ENCODE measurements around the gene KIAA1328.

The KIAA1328 gene

GRCh38 chr18:37107748-37108522 is 279.0 kb downstream of the KIAA1328 start:
- no peaks in the 10 kb centered on the region for H3K27me3 ChIP-seq (ENCODE audit: control insufficient read depth, insufficient read depth, low read length)
- no CpG with 5 or more reads among the region's 5 CpGs for WGBS (ENCODE audit: insufficient coverage, insufficient read length)
- H3K4me3 ChIP-seq (ENCODE audit: low read length) = no peak overlapping the region
- no peaks in the 10 kb centered on the region for H3K36me3 ChIP-seq (ENCODE audit: control insufficient read depth, insufficient read depth, low read length)
- H3K27ac ChIP-seq (ENCODE audit: low read length) = no peak overlapping the region
- H3K9me3 ChIP-seq (ENCODE audit: control insufficient read depth, insufficient read depth, low read length) = no peaks in the 10 kb centered on the region; the same call in 1 of the 2 replicates
- no peaks in the 10 kb centered on the region for H3K4me1 ChIP-seq (ENCODE audit: control insufficient read depth, insufficient read depth, low read length)
- no peak for DNase-seq (ENCODE audit: low read depth, low spot score)

- no peak for DNase-seq (ENCODE audit: low read depth, low spot score)
- Histone ChIP-seq H3K9me3 (ENCODE audit: control insufficient read depth, insufficient read depth, low read length) (no peaks in the 10 kb centered on the region), H3K4me3 (ENCODE audit: low read length) (no peak overlapping the region), H3K4me1 (ENCODE audit: control insufficient read depth, insufficient read depth, low read length) (no peaks in the 10 kb centered on the region), H3K27me3 (ENCODE audit: control insufficient read depth, insufficient read depth, low read length) (no peaks in the 10 kb centered on the region), H3K36me3 (ENCODE audit: control insufficient read depth, insufficient read depth, low read length) (no peaks in the 10 kb centered on the region), H3K27ac (ENCODE audit: low read length) (no peak overlapping the region)
Observed at GRCh38 chr18:37122877-37123276, 293.9 kb downstream of the KIAA1328 start.

GRCh38 chr18:37124516-37124915 is 295.6 kb downstream of the KIAA1328 start:
- Histone ChIP-seq H3K36me3 (ENCODE audit: control insufficient read depth, insufficient read depth, low read length) (no peaks in the 10 kb centered on the region), H3K4me3 (ENCODE audit: low read length) (no peak overlapping the region), H3K27me3 (ENCODE audit: control insufficient read depth, insufficient read depth, low read length) (no peaks in the 10 kb centered on the region), H3K27ac (ENCODE audit: low read length) (no peak overlapping the region), H3K4me1 (ENCODE audit: control insufficient read depth, insufficient read depth, low read length) (no peaks in the 10 kb centered on the region), H3K9me3 (ENCODE audit: control insufficient read depth, insufficient read depth, low read length) (no peaks in the 10 kb centered on the region)
- no CpG with 5 or more reads among the region's 2 CpGs for WGBS (ENCODE audit: insufficient coverage, insufficient read length)
- no peak for DNase-seq (ENCODE audit: low read depth, low spot score)

DNA sequence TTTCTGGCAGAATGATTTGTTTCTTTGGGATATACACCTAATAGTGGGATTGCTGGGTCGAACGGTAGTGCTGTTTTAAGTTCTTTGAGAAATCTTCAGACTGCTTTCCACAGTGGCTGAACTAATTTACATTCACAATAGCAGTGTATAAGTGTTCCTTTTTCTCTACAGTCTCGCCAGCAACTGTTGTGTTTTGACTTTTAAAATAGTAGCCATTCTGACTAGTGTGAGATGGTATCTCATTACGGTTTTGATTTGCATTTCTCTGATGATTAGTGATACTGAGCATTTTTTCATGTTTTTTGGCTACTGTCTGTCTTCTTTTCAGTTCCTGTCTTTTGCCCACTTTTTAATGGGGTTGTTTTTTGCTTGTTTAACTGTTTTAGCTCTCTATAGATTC is 306.2 kb downstream of the KIAA1328 start:
- no CpG with 5 or more reads among the region's 4 CpGs for WGBS (ENCODE audit: insufficient coverage, insufficient read length)
- Histone ChIP-seq H3K9me3 (ENCODE audit: control insufficient read depth, insufficient read depth, low read length) (no peaks in the 10 kb centered on the region), H3K27me3 (ENCODE audit: control insufficient read depth, insufficient read depth, low read length) (no peaks in the 10 kb centered on the region), H3K4me1 (ENCODE audit: control insufficient read depth, insufficient read depth, low read length) (no peaks in the 10 kb centered on the region), H3K27ac (ENCODE audit: low read length) (no peak overlapping the region), H3K4me3 (ENCODE audit: low read length) (no peak overlapping the region), H3K36me3 (ENCODE audit: control insufficient read depth, insufficient read depth, low read length) (no peaks in the 10 kb centered on the region)
- no peak for DNase-seq (ENCODE audit: low read depth, low spot score)

DNA sequence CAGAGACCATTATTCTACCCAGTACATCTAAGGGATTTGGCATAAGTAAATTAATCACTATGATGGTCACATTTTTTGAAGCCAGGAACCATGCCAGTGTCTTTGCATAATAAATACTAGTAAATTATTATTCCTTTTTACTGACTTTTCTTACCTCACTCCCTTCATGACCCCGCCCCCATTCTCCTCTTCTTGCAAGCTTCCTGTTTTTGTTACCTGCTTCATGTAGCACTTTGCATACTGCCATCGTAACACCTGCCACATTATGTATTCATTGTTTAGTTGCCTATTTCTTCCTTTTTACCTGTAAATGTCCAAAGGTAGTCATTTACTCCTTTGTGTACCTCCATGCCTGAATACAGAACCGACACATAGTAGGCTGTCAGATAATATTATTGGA is 309.5 kb downstream of the KIAA1328 start:
- Histone ChIP-seq H3K36me3 (ENCODE audit: control insufficient read depth, insufficient read depth, low read length) (no peaks in the 10 kb centered on the region), H3K27ac (ENCODE audit: low read length) (no peak overlapping the region), H3K27me3 (ENCODE audit: control insufficient read depth, insufficient read depth, low read length) (no peaks in the 10 kb centered on the region), H3K9me3 (ENCODE audit: control insufficient read depth, insufficient read depth, low read length) (no peaks in the 10 kb centered on the region), H3K4me3 (ENCODE audit: low read length) (no peak overlapping the region), H3K4me1 (ENCODE audit: control insufficient read depth, insufficient read depth, low read length) (no peaks in the 10 kb centered on the region)
- DNase-seq (ENCODE audit: low read depth, low spot score) = no peak
- 100% methylated on average over 1 of the region's 3 CpGs for WGBS (ENCODE audit: insufficient coverage, insufficient read length)

DNA sequence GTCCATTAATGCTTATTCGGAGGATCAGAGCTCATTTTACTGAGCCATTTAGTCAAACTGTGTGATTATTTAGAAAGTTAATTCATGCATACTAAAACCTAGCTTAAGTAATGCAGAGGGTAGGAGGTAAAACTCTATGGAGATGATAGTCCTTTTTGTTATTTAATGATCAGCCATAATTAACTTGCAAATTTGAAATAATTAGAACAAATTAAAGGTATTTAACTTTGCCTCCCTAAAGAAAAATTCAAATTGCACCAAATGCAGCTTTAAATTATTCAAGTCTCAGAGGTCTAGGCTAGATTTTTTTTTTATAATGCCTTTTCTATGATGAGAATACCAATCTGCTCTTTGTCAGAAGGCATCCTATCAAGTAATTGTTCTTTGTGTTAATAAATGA is 310.9 kb downstream of the KIAA1328 start:
- DNase-seq (ENCODE audit: low read depth, low spot score) = no peak
- no peak overlapping the region for H3K27ac ChIP-seq (ENCODE audit: low read length)
- H3K4me1 ChIP-seq (ENCODE audit: control insufficient read depth, insufficient read depth, low read length) = no peaks in the 10 kb centered on the region
- H3K27me3 ChIP-seq (ENCODE audit: control insufficient read depth, insufficient read depth, low read length) = no peaks in the 10 kb centered on the region
- no CpG with 5 or more reads among the region's 1 CpG for WGBS (ENCODE audit: insufficient coverage, insufficient read length)
- no peaks in the 10 kb centered on the region for H3K36me3 ChIP-seq (ENCODE audit: control insufficient read depth, insufficient read depth, low read length)
- H3K9me3 ChIP-seq (ENCODE audit: control insufficient read depth, insufficient read depth, low read length) = no peaks in the 10 kb centered on the region; the same call in 1 of the 2 replicates
- H3K4me3 ChIP-seq (ENCODE audit: low read length) = no peak overlapping the region

DNA sequence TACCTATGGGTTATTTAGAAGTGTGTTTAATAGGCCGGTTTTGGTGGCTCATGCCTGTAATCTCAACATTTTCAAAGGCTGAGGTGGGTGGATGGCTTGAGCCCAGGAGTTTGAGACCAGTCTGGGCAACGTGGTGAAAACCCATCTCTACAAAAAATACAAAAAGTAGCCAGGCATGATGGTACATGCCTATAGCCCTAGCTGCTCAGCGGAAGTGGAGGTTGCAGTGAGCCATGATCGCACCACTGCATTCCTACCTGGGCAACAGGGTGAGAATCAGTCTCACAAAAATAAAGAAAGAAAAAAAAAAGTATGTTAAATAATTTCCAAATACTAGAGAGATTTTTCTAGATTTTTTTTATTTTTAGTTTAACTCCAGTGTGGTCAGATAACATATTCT is 316.0 kb downstream of the KIAA1328 start:
- Histone ChIP-seq H3K9me3 (ENCODE audit: control insufficient read depth, insufficient read depth, low read length) (no peaks in the 10 kb centered on the region; the same call in 1 of the 2 replicates), H3K27ac (ENCODE audit: low read length) (no peak overlapping the region), H3K36me3 (ENCODE audit: control insufficient read depth, insufficient read depth, low read length) (no peaks in the 10 kb centered on the region), H3K4me1 (ENCODE audit: control insufficient read depth, insufficient read depth, low read length) (no peaks in the 10 kb centered on the region), H3K27me3 (ENCODE audit: control insufficient read depth, insufficient read depth, low read length) (no peaks in the 10 kb centered on the region), H3K4me3 (ENCODE audit: low read length) (no peak overlapping the region)
- DNase-seq (ENCODE audit: low read depth, low spot score) = no peak
- no CpG with 5 or more reads among the region's 4 CpGs for WGBS (ENCODE audit: insufficient coverage, insufficient read length)

DNA sequence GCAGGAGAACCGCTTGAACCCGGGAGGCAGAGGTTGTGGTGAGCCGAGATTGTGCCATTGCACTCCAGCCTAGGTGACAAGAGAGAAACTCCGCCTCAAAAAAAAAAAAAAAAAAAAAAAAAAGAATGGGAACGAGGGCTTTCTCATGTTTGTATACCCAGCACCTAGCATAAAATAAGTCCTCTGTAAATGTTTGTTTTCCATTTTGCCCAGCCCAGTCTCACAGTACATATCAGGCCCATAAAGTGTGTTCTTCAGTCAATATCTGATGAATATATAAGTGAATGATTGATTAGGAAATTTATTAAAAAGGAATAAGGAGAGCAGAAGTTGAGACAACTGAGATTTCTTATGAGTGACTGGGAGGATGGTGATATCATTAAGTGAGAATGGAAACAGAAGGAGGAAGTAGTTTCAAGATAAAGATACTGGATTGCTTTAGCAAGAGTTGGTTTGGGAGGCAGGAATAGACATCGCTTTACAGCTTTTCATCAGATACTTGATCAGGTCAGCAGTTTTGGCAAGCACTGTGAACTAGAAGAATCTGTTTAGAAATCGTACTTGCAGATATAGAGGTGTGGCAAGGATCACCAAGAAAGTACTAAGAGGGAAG is 327.5 kb downstream of the KIAA1328 start:
- Histone ChIP-seq H3K27me3 (ENCODE audit: control insufficient read depth, insufficient read depth, low read length) (no peaks in the 10 kb centered on the region), H3K27ac (ENCODE audit: low read length) (no peak overlapping the region), H3K4me1 (ENCODE audit: control insufficient read depth, insufficient read depth, low read length) (no peaks in the 10 kb centered on the region; the same call in 1 of the 2 replicates), H3K9me3 (ENCODE audit: control insufficient read depth, insufficient read depth, low read length) (no peaks in the 10 kb centered on the region), H3K4me3 (ENCODE audit: low read length) (no peak overlapping the region), H3K36me3 (ENCODE audit: control insufficient read depth, insufficient read depth, low read length) (no peaks in the 10 kb centered on the region)
- DNase-seq (ENCODE audit: low read depth, low spot score) = no peak
- no CpG with 5 or more reads among the region's 7 CpGs for WGBS (ENCODE audit: insufficient coverage, insufficient read length)

GRCh38 chr18:37160038-37160820 is 331.3 kb downstream of the KIAA1328 start:
- no peak for DNase-seq (ENCODE audit: low read depth, low spot score)
- Histone ChIP-seq H3K9me3 (ENCODE audit: control insufficient read depth, insufficient read depth, low read length) (no peaks in the 10 kb centered on the region), H3K4me1 (ENCODE audit: control insufficient read depth, insufficient read depth, low read length) (no peaks in the 10 kb centered on the region; the same call in 1 of the 2 replicates), H3K36me3 (ENCODE audit: control insufficient read depth, insufficient read depth, low read length) (no peaks in the 10 kb centered on the region), H3K27me3 (ENCODE audit: control insufficient read depth, insufficient read depth, low read length) (no peaks in the 10 kb centered on the region), H3K4me3 (ENCODE audit: low read length) (no peak overlapping the region), H3K27ac (ENCODE audit: low read length) (peak overlapping the region; percentile 68)
- no CpG with 5 or more reads among the region's 3 CpGs for WGBS (ENCODE audit: insufficient coverage, insufficient read length)

DNA sequence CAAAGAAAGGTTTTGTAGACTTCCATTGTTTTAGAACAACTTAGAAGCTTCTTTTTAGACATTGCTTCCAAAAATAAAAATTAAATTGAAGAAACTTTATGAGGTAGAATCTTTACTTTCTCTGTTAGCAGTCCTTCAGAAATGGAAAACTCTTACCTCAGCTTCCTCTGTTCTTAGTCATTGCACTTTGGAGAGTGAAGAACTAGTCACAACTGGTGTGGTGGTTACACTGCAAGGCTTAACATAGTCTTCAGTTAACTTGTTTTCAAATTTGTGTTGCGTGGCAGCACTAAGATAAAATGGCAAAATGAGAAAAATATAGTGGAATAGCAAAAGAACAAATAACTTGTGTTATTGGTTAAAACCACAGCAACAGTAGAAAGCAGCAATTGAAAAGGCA is 332.6 kb downstream of the KIAA1328 start:
- no CpG with 5 or more reads among the region's 1 CpG for WGBS (ENCODE audit: insufficient coverage, insufficient read length)
- DNase-seq (ENCODE audit: low read depth, low spot score) = no peak
- peaks cover 1% of the 10 kb centered on the region; the same call in 1 of the 2 replicates for H3K4me1 ChIP-seq (ENCODE audit: control insufficient read depth, insufficient read depth, low read length)

More for the DNA sequence above, 332.6 kb downstream of the KIAA1328 start:
- H3K27ac ChIP-seq (ENCODE audit: low read length) = no peak overlapping the region
- H3K36me3 ChIP-seq (ENCODE audit: control insufficient read depth, insufficient read depth, low read length) = no peaks in the 10 kb centered on the region
- H3K4me3 ChIP-seq (ENCODE audit: low read length) = no peak overlapping the region
- H3K9me3 ChIP-seq (ENCODE audit: control insufficient read depth, insufficient read depth, low read length) = no peaks in the 10 kb centered on the region
- H3K27me3 ChIP-seq (ENCODE audit: control insufficient read depth, insufficient read depth, low read length) = no peaks in the 10 kb centered on the region

Measured in iPS DF 6.9 (cell line).